ENCODE results near the gene TRAT1.

Gene TRAT1

DNA sequence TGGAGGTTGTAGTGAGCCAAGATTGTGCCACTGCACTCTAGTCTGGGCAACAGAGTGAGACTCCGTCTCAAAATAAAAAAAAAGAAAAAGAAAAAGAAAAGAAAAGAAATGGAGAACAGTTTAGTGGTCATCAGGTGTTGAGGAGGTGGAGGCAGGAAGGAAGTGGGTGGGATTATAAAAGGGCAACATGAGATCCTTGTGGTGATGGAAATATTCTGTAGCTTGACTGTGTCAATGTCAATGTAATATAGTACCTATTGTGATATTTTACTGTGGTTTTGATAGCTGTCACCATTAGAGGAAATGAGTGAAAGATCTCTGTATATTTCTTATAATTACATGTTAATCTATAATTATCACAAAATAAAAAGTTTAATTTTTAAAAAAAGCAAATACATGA lies 60.8 kb downstream of the TRAT1 start:
- Histone ChIP-seq H3K27me3 (replicated peaks; ENCODE audit: control insufficient read depth, insufficient read depth, low read length) (no peaks in the 10 kb centered on the region; the same call in 1 of the 2 replicates), H3K36me3 (ENCODE audit: control insufficient read depth, insufficient read depth, low read length) (no peaks in the 10 kb centered on the region), H3K4me3 (replicated peaks; ENCODE audit: low read depth, low read length) (no peak overlapping the region)
- TF ChIP-seq CTCF (IDR thresholded peaks at IDR 0.05; ENCODE audit: insufficient read depth, low read length, poor library complexity, severe bottlenecking), result no peak
- no peak for DNase-seq (ENCODE audit: extremely low read depth, insufficient read length)

DNA sequence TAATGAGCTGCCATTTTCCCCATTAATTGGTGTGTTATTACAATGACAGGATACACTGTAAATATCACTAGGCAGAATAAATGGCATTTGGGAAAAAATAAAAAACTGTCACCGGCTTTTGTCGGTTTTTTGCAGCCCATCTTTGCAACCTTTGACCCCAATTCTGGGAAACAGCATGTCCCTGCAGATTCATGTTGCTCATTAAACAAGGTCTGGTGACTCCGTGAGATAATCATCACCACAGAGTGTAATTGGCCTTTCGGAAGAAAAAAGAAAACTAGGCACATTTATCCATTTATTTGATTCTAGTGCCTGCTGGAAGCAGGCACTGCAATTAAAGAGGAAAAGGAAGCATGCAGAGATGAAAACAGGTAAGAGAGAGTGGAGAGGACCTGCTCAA lies 64.5 kb downstream of the TRAT1 start:
- Histone ChIP-seq H3K27me3 (replicated peaks; ENCODE audit: control insufficient read depth, insufficient read depth, low read length) (no peaks in the 10 kb centered on the region), H3K36me3 (ENCODE audit: control insufficient read depth, insufficient read depth, low read length) (no peaks in the 10 kb centered on the region), H3K4me3 (replicated peaks; ENCODE audit: low read depth, low read length) (no peak overlapping the region)
- no peak for TF ChIP-seq CTCF (IDR thresholded peaks at IDR 0.05; ENCODE audit: insufficient read depth, low read length, poor library complexity, severe bottlenecking)
- no peak for DNase-seq (ENCODE audit: extremely low read depth, insufficient read length)

- no peak overlapping the region for H3K4me3 ChIP-seq (replicated peaks; ENCODE audit: low read depth, low read length)
Measured at GRCh38 chr3:108887777-108888176, 65.2 kb downstream of the TRAT1 start.

DNA sequence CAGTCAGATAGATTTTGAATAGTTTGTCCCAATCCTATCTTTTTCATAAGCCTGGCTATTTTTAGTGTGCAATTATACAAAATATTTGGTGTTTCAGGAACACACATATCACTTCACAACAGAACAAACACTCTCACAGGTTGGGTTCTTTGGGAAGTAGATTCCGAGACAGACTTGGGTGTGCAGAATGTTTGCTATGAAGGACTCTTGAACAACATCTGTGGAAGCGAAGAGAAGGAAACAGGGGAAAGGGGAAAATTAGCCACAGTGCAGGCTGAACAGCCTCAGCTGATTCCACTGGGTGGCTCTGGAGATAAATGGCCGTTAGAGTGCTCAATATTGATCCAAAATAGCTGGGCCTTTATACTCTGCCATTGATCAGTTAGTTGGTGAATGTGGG lies 69.2 kb downstream of the TRAT1 start:
- no peak for TF ChIP-seq CTCF (IDR thresholded peaks at IDR 0.05; ENCODE audit: insufficient read depth, low read length, poor library complexity, severe bottlenecking)
- no peaks in the 10 kb centered on the region for H3K27me3 ChIP-seq (replicated peaks; ENCODE audit: control insufficient read depth, insufficient read depth, low read length)
- H3K4me3 ChIP-seq (replicated peaks; ENCODE audit: low read depth, low read length), result no peak overlapping the region
- H3K36me3 ChIP-seq (ENCODE audit: control insufficient read depth, insufficient read depth, low read length), result no peaks in the 10 kb centered on the region
- no peak for DNase-seq (ENCODE audit: extremely low read depth, insufficient read length)

More at GRCh38 chr3:108887777-108888176, 65.2 kb downstream of the TRAT1 start:
- Histone ChIP-seq H3K27me3 (replicated peaks; ENCODE audit: control insufficient read depth, insufficient read depth, low read length) (no peaks in the 10 kb centered on the region), H3K36me3 (ENCODE audit: control insufficient read depth, insufficient read depth, low read length) (no peaks in the 10 kb centered on the region)
- no peak for DNase-seq (ENCODE audit: extremely low read depth, insufficient read length)
- TF ChIP-seq CTCF (IDR thresholded peaks at IDR 0.05; ENCODE audit: insufficient read depth, low read length, poor library complexity, severe bottlenecking), result no peak

DNA sequence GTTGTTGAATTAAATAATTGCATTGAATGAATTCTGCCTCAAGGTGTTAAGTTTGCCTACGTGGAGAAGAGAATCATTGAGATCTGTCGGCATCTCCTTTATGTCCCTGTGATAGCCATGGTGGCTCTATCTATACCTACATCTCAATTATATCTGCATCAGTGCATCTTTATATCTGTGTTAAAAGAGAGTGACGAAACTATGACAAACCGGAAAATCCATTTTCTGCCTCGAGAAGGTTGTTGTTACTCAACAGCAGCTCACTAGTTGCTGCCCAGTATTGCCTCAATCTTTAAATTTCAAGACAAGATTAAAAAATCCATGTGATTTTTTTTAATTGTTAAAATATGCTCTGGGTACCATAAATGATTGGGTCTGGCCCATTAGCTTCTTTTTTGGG lies 72.4 kb downstream of the TRAT1 start:
- TF ChIP-seq CTCF (IDR thresholded peaks at IDR 0.05; ENCODE audit: insufficient read depth, low read length, poor library complexity, severe bottlenecking), result no peak
- Histone ChIP-seq H3K36me3 (ENCODE audit: control insufficient read depth, insufficient read depth, low read length) (no peaks in the 10 kb centered on the region), H3K27me3 (replicated peaks; ENCODE audit: control insufficient read depth, insufficient read depth, low read length) (no peaks in the 10 kb centered on the region), H3K4me3 (replicated peaks; ENCODE audit: low read depth, low read length) (no peak overlapping the region)
- no peak for DNase-seq (ENCODE audit: extremely low read depth, insufficient read length)

GRCh38 chr3:108897883-108898282 lies 75.3 kb downstream of the TRAT1 start:
- Histone ChIP-seq H3K4me3 (replicated peaks; ENCODE audit: low read depth, low read length) (no peak overlapping the region), H3K27me3 (replicated peaks; ENCODE audit: control insufficient read depth, insufficient read depth, low read length) (no peaks in the 10 kb centered on the region), H3K36me3 (ENCODE audit: control insufficient read depth, insufficient read depth, low read length) (no peaks in the 10 kb centered on the region)
- TF ChIP-seq CTCF (IDR thresholded peaks at IDR 0.05; ENCODE audit: insufficient read depth, low read length, poor library complexity, severe bottlenecking), result no peak
- no peak for DNase-seq (ENCODE audit: extremely low read depth, insufficient read length)
